K562 (cell line): Measurements from ENCODE around the gene TGM5.

Source experiments
- TBP ChIP-seq: optimal IDR thresholded peaks from 2 replicates; pipeline ENCODE3; 2011; ENCODE audit warnings: low read depth, low read length, improper control_type of control experiment
- ZNF717 ChIP-seq: fragments of 250-450 bp; sonication (Bioruptor Pico); IDR thresholded peaks from 2 replicates; pipeline ENCODE4 v1.5.0; 2021
- TF ChIP-seq, protein P1 (sequence below): sonication (generic); formaldehyde crosslinking; IDR thresholded peaks from 2 replicates; pipeline ENCODE4 v1.8.0; 2022; ENCODE audit warnings: missing genetic modification reagents, mild to moderate bottlenecking, borderline replicate concordance
- TF ChIP-seq, protein P2 (sequence below), 3 experiments: IDR thresholded peaks in 2 of 3; conservative IDR thresholded peaks in 1 of 3; 2 replicates each; pipeline ENCODE4 v1.5.1; 2011 to 2012; ENCODE audit warnings: low read length in 3 of 3, mild to moderate bottlenecking in 3 of 3, control low read depth in 2 of 3, improper control_type of control experiment in 1 of 3, inconsistent platforms in 1 of 3, low read depth in 1 of 3, mixed read lengths in 1 of 3, moderate library complexity in 1 of 3; ENCODE audit not compliant: insufficient read depth in 2 of 3

- TF ChIP-seq, protein P1, sequence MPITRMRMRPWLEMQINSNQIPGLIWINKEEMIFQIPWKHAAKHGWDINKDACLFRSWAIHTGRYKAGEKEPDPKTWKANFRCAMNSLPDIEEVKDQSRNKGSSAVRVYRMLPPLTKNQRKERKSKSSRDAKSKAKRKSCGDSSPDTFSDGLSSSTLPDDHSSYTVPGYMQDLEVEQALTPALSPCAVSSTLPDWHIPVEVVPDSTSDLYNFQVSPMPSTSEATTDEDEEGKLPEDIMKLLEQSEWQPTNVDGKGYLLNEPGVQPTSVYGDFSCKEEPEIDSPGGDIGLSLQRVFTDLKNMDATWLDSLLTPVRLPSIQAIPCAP: no peak
- TF ChIP-seq, protein P2, sequence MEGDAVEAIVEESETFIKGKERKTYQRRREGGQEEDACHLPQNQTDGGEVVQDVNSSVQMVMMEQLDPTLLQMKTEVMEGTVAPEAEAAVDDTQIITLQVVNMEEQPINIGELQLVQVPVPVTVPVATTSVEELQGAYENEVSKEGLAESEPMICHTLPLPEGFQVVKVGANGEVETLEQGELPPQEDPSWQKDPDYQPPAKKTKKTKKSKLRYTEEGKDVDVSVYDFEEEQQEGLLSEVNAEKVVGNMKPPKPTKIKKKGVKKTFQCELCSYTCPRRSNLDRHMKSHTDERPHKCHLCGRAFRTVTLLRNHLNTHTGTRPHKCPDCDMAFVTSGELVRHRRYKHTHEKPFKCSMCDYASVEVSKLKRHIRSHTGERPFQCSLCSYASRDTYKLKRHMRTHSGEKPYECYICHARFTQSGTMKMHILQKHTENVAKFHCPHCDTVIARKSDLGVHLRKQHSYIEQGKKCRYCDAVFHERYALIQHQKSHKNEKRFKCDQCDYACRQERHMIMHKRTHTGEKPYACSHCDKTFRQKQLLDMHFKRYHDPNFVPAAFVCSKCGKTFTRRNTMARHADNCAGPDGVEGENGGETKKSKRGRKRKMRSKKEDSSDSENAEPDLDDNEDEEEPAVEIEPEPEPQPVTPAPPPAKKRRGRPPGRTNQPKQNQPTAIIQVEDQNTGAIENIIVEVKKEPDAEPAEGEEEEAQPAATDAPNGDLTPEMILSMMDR (IDR thresholded peaks at IDR 0.05 in 2 of 3, conservative IDR thresholded peaks at IDR 0.05 in 1 of 3; ENCODE audit: insufficient read depth in 2 of 3, low read depth in 1 of 3, low read length in 3 of 3): no peak
- no peak for TF ChIP-seq ZNF717 (CRISPR knock-in tag)
- no peak for TF ChIP-seq TBP
Measured at GRCh38 chr15:43193710-43194109, 73.0 kb downstream of the TGM5 start.
